ENCODE measurements around the gene FBXL17. TPM values are rescaled to one million over a fixed set of nuclear protein-coding genes. Genes with fewer than 3 reads are reported as not detected.

Gene FBXL17
- total and polyA plus RNA-seq, 2 donors (not counting 1 experiment from before 2014, with no cell fraction given) = 7.3 to 40.3 TPM

- Mint-ChIP-seq H3K4me1 (no peaks in the 10 kb centered on the region), H3K9me3 (ENCODE audit: insufficient read depth) (no peaks in the 10 kb centered on the region), H3K27ac (no peak overlapping the region), H3K27me3 (no peaks in the 10 kb centered on the region), H3K4me3 (no peak overlapping the region)
- H3K9ac ChIP-seq (ENCODE audit: low read length) = no peak overlapping the region
- TF ChIP-seq EZH2 (IDR thresholded peaks at IDR 0.05; ENCODE audit: borderline replicate concordance, insufficient read depth, low read depth, low read length, poor library complexity, severe bottlenecking) (no peak), CTCF (IDR thresholded peaks at IDR 0.05) (no peak)
- ATAC-seq (ENCODE audit: low read depth) = no peak
- no peaks in the 10 kb centered on the region for H3K79me2 ChIP-seq (ENCODE audit: control insufficient read depth, insufficient read depth, low read length)
- no peak for DNase-seq
- H2AFZ ChIP-seq (ENCODE audit: insufficient read depth, low read depth, low read length, poor library complexity, severe bottlenecking) = no peak overlapping the region
- CTCF ChIA-PET = interaction anchor here (0.5 kb wide), 1 partner anchor 35 kb away, joined by 3 read pairs; no protein-coding TSS in a partner anchor
- intact Hi-C loops (cut with micrococcal nuclease) = no loop called here
- no peak overlapping the region for H3K4me3 ChIP-seq (ENCODE audit: control extremely low read depth in 1 of 5, extremely low read depth in 1 of 5, insufficient read depth in 1 of 5, low read depth in 2 of 5, low read length in 4 of 5)
- WGBS (ENCODE audit: insufficient coverage) = 83% methylated on average over 1 of the region's 7 CpGs
- no peaks in the 10 kb centered on the region for H3K4me1 ChIP-seq (ENCODE audit: control insufficient read depth in 2 of 2, insufficient read depth in 2 of 2, low read length in 2 of 2)
- no peaks in the 10 kb centered on the region for H3K36me3 ChIP-seq (replicated peaks in 1 of 2; ENCODE audit: control extremely low read depth in 1 of 2, control insufficient read depth in 1 of 2, extremely low read depth in 1 of 2, insufficient read depth in 2 of 2, low read length in 1 of 2)
- H3K4me2 ChIP-seq (replicated peaks; ENCODE audit: low read depth, low read length, poor library complexity, severe bottlenecking) = no peak overlapping the region
- no peaks in the 10 kb centered on the region for H4K20me1 ChIP-seq (ENCODE audit: control insufficient read depth, insufficient read depth, low read length, poor library complexity, severe bottlenecking)
- H3K9me3 ChIP-seq (ENCODE audit: control extremely low read depth in 1 of 3, control insufficient read depth in 2 of 3, insufficient read depth in 1 of 3, low read length in 2 of 3) = no peaks in the 10 kb centered on the region
- no peak overlapping the region for H3K27ac ChIP-seq (ENCODE audit: low read length in 2 of 2)
- no peaks in the 10 kb centered on the region for H3K27me3 ChIP-seq (replicated peaks in 1 of 4; ENCODE audit: control extremely low read depth in 1 of 4, control insufficient read depth in 3 of 4, insufficient read depth in 4 of 4, low read length in 3 of 4)
- POLR2A ChIA-PET = no interaction called here
Observed at GRCh38 chr5:107990881-107991810, 390.8 kb downstream of the FBXL17 start.

GRCh38 chr5:107985144-107985543, 396.8 kb downstream of the FBXL17 start:
- H3K79me2 ChIP-seq (ENCODE audit: control insufficient read depth, insufficient read depth, low read length) = no peaks in the 10 kb centered on the region
- H4K20me1 ChIP-seq (ENCODE audit: control insufficient read depth, insufficient read depth, low read length, poor library complexity, severe bottlenecking) = no peaks in the 10 kb centered on the region
- H3K4me1 ChIP-seq (ENCODE audit: control insufficient read depth in 2 of 2, insufficient read depth in 2 of 2, low read length in 2 of 2) = no peaks in the 10 kb centered on the region
- Mint-ChIP-seq H3K27me3 (no peaks in the 10 kb centered on the region), H3K4me3 (no peak overlapping the region), H3K27ac (no peak overlapping the region), H3K4me1 (no peaks in the 10 kb centered on the region), H3K9me3 (ENCODE audit: insufficient read depth) (no peaks in the 10 kb centered on the region)
- DNase-seq (no peak), ATAC-seq (ENCODE audit: low read depth) (no peak)
- H3K27me3 ChIP-seq (replicated peaks in 1 of 4; ENCODE audit: control extremely low read depth in 1 of 4, control insufficient read depth in 3 of 4, insufficient read depth in 4 of 4, low read length in 3 of 4) = no peaks in the 10 kb centered on the region
- H3K36me3 ChIP-seq (replicated peaks in 1 of 2; ENCODE audit: control extremely low read depth in 1 of 2, control insufficient read depth in 1 of 2, extremely low read depth in 1 of 2, insufficient read depth in 2 of 2, low read length in 1 of 2) = no peaks in the 10 kb centered on the region
- no peak overlapping the region for H3K4me2 ChIP-seq (replicated peaks; ENCODE audit: low read depth, low read length, poor library complexity, severe bottlenecking)
- no peak overlapping the region for H3K4me3 ChIP-seq (ENCODE audit: control extremely low read depth in 1 of 5, extremely low read depth in 1 of 5, insufficient read depth in 1 of 5, low read depth in 2 of 5, low read length in 4 of 5)
- no peak overlapping the region for H2AFZ ChIP-seq (ENCODE audit: insufficient read depth, low read depth, low read length, poor library complexity, severe bottlenecking)
- ChIA-PET CTCF (no interaction called here), POLR2A (no interaction called here)
- no peaks in the 10 kb centered on the region for H3K9me3 ChIP-seq (ENCODE audit: control extremely low read depth in 1 of 3, control insufficient read depth in 2 of 3, insufficient read depth in 1 of 3, low read length in 2 of 3)
- intact Hi-C loops (cut with micrococcal nuclease) = no loop called here
- TF ChIP-seq CTCF (IDR thresholded peaks at IDR 0.05) (no peak), EZH2 (IDR thresholded peaks at IDR 0.05; ENCODE audit: borderline replicate concordance, insufficient read depth, low read depth, low read length, poor library complexity, severe bottlenecking) (no peak)
- no peak overlapping the region for H3K27ac ChIP-seq (ENCODE audit: low read length in 2 of 2)
- H3K9ac ChIP-seq (ENCODE audit: low read length) = no peak overlapping the region
